ENCODE measurements around the gene SEPTIN8.
"Not testable (repeated sequence)": the region's sequence is repeated elsewhere in the genome, so short reads cannot be mapped to it uniquely, and the experiment has no call there.

Gene SEPTIN8

DNA sequence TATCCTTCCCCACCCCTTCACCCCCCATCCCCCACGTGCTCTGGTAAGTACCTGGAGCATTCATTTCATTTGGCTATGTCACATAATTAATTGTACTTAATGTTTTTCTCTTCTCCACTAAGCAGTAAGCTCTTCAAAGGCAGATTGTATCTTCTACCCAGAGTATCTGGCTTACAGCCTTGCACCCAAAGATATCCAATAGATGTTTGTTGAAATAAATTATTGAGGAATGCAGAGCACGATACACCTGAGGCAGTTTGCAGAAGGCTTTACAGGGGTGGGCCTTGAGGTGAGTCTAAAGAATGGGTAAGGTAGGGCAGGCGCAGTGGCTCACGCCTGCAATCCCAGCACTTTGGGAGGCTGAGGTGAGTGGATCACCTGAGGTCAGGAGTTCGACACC, 33.6 kb upstream of the SEPTIN8 start:
- Histone ChIP-seq H3K27ac (ENCODE audit: low read depth, low read length) (no peak overlapping the region), H3K9ac (ENCODE audit: low read depth, low read length) (no peak overlapping the region), H3K27me3 (ENCODE audit: insufficient read depth, low read length) (peaks cover 60% of the 10 kb centered on the region), H3K9me3 (ENCODE audit: insufficient read depth, low read depth, low read length) (no peaks in the 10 kb centered on the region), H3K4me3 (ENCODE audit: low read length) (no peak overlapping the region), H3K36me3 (ENCODE audit: insufficient read depth, low read length) (no peaks in the 10 kb centered on the region), H3K4me1 (ENCODE audit: insufficient read depth, low read length) (peaks cover 15% of the 10 kb centered on the region)
- WGBS: 83% methylated on average over 5 of the region's 5 CpGs

GRCh38 chr5:132808866-132809265, 31.8 kb upstream of the SEPTIN8 start:
- H3K27me3 ChIP-seq (ENCODE audit: insufficient read depth, low read length): peaks cover 42% of the 10 kb centered on the region
- no peak overlapping the region for H3K27ac ChIP-seq (ENCODE audit: low read depth, low read length)
- no peak overlapping the region for H3K9ac ChIP-seq (ENCODE audit: low read depth, low read length)
- peaks cover 15% of the 10 kb centered on the region for H3K4me1 ChIP-seq (ENCODE audit: insufficient read depth, low read length)
- no peaks in the 10 kb centered on the region for H3K36me3 ChIP-seq (ENCODE audit: insufficient read depth, low read length)
- WGBS: 63% methylated on average over 3 of the region's 3 CpGs
- H3K9me3 ChIP-seq (ENCODE audit: insufficient read depth, low read depth, low read length): no peaks in the 10 kb centered on the region
- H3K4me3 ChIP-seq (ENCODE audit: low read length): no peak overlapping the region

- Histone ChIP-seq H3K9me3 (ENCODE audit: insufficient read depth, low read depth, low read length) (no peaks in the 10 kb centered on the region), H3K27me3 (ENCODE audit: insufficient read depth, low read length) (peaks cover 38% of the 10 kb centered on the region), H3K36me3 (ENCODE audit: insufficient read depth, low read length) (no peaks in the 10 kb centered on the region), H3K27ac (ENCODE audit: low read depth, low read length) (no peak overlapping the region), H3K4me3 (ENCODE audit: low read length) (no peak overlapping the region), H3K9ac (ENCODE audit: low read depth, low read length) (no peak overlapping the region), H3K4me1 (ENCODE audit: insufficient read depth, low read length) (peaks cover 15% of the 10 kb centered on the region)
- 76% methylated on average over 2 of the region's 2 CpGs for WGBS
Observed at GRCh38 chr5:132808448-132808847, 31.4 kb upstream of the SEPTIN8 start.

GRCh38 chr5:132807163-132807838, 30.3 kb upstream of the SEPTIN8 start:
- H3K9ac ChIP-seq (ENCODE audit: low read depth, low read length): no peak overlapping the region
- H3K27ac ChIP-seq (ENCODE audit: low read depth, low read length): no peak overlapping the region
- H3K4me3 ChIP-seq (ENCODE audit: low read length): no peak overlapping the region
- H3K4me1 ChIP-seq (ENCODE audit: insufficient read depth, low read length): peaks cover 9% of the 10 kb centered on the region
- no peaks in the 10 kb centered on the region for H3K9me3 ChIP-seq (ENCODE audit: insufficient read depth, low read depth, low read length)
- 50% methylated on average over 12 of the region's 12 CpGs for WGBS
- peaks cover 27% of the 10 kb centered on the region for H3K27me3 ChIP-seq (ENCODE audit: insufficient read depth, low read length)
- H3K36me3 ChIP-seq (ENCODE audit: insufficient read depth, low read length): no peaks in the 10 kb centered on the region

- H3K27me3 ChIP-seq (ENCODE audit: insufficient read depth, low read length): peaks cover 22% of the 10 kb centered on the region
- H3K4me3 ChIP-seq (ENCODE audit: low read length); H3K9ac ChIP-seq (ENCODE audit: low read depth, low read length); H3K4me1 ChIP-seq (ENCODE audit: insufficient read depth, low read length); H3K36me3 ChIP-seq (ENCODE audit: insufficient read depth, low read length); H3K27ac ChIP-seq (ENCODE audit: low read depth, low read length); H3K9me3 ChIP-seq (ENCODE audit: insufficient read depth, low read depth, low read length): not testable (repeated sequence)
- WGBS: 92% methylated on average over 10 of the region's 12 CpGs
Observed at GRCh38 chr5:132806804-132807162, 29.7 kb upstream of the SEPTIN8 start.

DNA sequence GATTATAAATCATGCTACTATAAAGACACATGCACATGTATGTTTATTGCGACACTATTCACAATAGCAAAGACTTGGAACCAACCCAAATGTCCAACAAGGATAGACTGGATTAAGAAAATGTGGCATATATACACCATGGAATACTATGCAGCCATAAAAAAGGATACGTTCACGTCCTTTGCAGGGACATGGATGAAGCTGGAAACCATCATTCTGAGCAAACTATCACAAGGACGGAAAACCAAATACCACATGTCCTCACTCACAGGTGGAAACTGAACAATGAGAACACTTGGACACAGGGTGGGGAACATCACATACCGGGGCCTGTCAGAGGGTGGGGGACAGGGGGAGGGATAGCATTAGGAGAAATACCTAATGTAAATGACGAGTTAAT, 28.8 kb upstream of the SEPTIN8 start:
- H3K4me1 ChIP-seq (ENCODE audit: insufficient read depth, low read length); H3K36me3 ChIP-seq (ENCODE audit: insufficient read depth, low read length); H3K9me3 ChIP-seq (ENCODE audit: insufficient read depth, low read depth, low read length); H3K9ac ChIP-seq (ENCODE audit: low read depth, low read length); H3K27ac ChIP-seq (ENCODE audit: low read depth, low read length); H3K4me3 ChIP-seq (ENCODE audit: low read length): not testable (repeated sequence)
- WGBS: 91% methylated on average over 4 of the region's 6 CpGs
- H3K27me3 ChIP-seq (ENCODE audit: insufficient read depth, low read length): peaks cover 13% of the 10 kb centered on the region

GRCh38 chr5:132804219-132804618, 27.2 kb upstream of the SEPTIN8 start:
- not testable (repeated sequence) for H3K27me3 ChIP-seq (ENCODE audit: insufficient read depth, low read length); H3K9me3 ChIP-seq (ENCODE audit: insufficient read depth, low read depth, low read length); H3K4me3 ChIP-seq (ENCODE audit: low read length); H3K27ac ChIP-seq (ENCODE audit: low read depth, low read length); H3K4me1 ChIP-seq (ENCODE audit: insufficient read depth, low read length); H3K9ac ChIP-seq (ENCODE audit: low read depth, low read length); H3K36me3 ChIP-seq (ENCODE audit: insufficient read depth, low read length)
- WGBS: no CpG with 5 or more reads among the region's 1 CpG

GRCh38 chr5:132802685-132803066, 25.6 kb upstream of the SEPTIN8 start:
- WGBS: 88% methylated on average over 5 of the region's 5 CpGs
- not testable (repeated sequence) for H3K36me3 ChIP-seq (ENCODE audit: insufficient read depth, low read length); H3K4me3 ChIP-seq (ENCODE audit: low read length); H3K9me3 ChIP-seq (ENCODE audit: insufficient read depth, low read depth, low read length); H3K9ac ChIP-seq (ENCODE audit: low read depth, low read length); H3K27ac ChIP-seq (ENCODE audit: low read depth, low read length); H3K27me3 ChIP-seq (ENCODE audit: insufficient read depth, low read length); H3K4me1 ChIP-seq (ENCODE audit: insufficient read depth, low read length)

GRCh38 chr5:132802044-132802684, 25.1 kb upstream of the SEPTIN8 start:
- peaks cover 3% of the 10 kb centered on the region for H3K4me1 ChIP-seq (ENCODE audit: insufficient read depth, low read length)
- no peaks in the 10 kb centered on the region for H3K9me3 ChIP-seq (ENCODE audit: insufficient read depth, low read depth, low read length)
- no peak overlapping the region for H3K9ac ChIP-seq (ENCODE audit: low read depth, low read length)
- 92% methylated on average over 5 of the region's 5 CpGs for WGBS
- no peak overlapping the region for H3K27ac ChIP-seq (ENCODE audit: low read depth, low read length)
- H3K36me3 ChIP-seq (ENCODE audit: insufficient read depth, low read length): no peaks in the 10 kb centered on the region
- H3K27me3 ChIP-seq (ENCODE audit: insufficient read depth, low read length): no peaks in the 10 kb centered on the region; the same call in 1 of the 2 replicates
- no peak overlapping the region for H3K4me3 ChIP-seq (ENCODE audit: low read length)

- no peak overlapping the region for H3K4me3 ChIP-seq (ENCODE audit: low read length)
- no peaks in the 10 kb centered on the region; the same call in 1 of the 2 replicates for H3K27me3 ChIP-seq (ENCODE audit: insufficient read depth, low read length)
- H3K9me3 ChIP-seq (ENCODE audit: insufficient read depth, low read depth, low read length): no peaks in the 10 kb centered on the region
- H3K36me3 ChIP-seq (ENCODE audit: insufficient read depth, low read length): no peaks in the 10 kb centered on the region
- no peak overlapping the region for H3K27ac ChIP-seq (ENCODE audit: low read depth, low read length)
- H3K9ac ChIP-seq (ENCODE audit: low read depth, low read length): no peak overlapping the region
- no peaks in the 10 kb centered on the region for H3K4me1 ChIP-seq (ENCODE audit: insufficient read depth, low read length)
- WGBS: 84% methylated on average over 2 of the region's 2 CpGs
Observed at GRCh38 chr5:132800545-132800944, 23.5 kb upstream of the SEPTIN8 start.

DNA sequence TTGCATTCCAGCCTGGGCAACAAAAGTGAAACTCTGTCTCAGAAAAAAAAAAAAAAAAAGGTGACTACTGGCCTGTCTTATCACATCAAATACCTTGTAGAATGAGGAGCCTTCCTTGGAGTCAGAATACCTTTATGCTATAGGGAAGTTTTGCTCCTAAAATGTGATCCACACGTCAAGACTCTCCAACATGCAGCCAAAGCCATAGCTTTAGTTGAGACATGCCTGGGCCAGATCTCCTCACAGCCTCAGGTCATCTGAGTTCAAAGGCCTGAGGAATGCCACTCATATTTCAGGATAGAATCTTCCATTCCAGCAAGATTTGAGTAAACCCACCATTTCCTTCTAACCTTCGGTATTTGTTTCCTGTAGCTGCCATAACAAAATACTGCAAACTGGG, 22.4 kb upstream of the SEPTIN8 start:
- H3K4me1 ChIP-seq (ENCODE audit: insufficient read depth, low read length): no peaks in the 10 kb centered on the region
- no peak overlapping the region for H3K9ac ChIP-seq (ENCODE audit: low read depth, low read length)
- H3K9me3 ChIP-seq (ENCODE audit: insufficient read depth, low read depth, low read length): no peaks in the 10 kb centered on the region
- 89% methylated on average over 2 of the region's 2 CpGs for WGBS
- no peaks in the 10 kb centered on the region for H3K36me3 ChIP-seq (ENCODE audit: insufficient read depth, low read length)
- no peak overlapping the region for H3K27ac ChIP-seq (ENCODE audit: low read depth, low read length)
- no peaks in the 10 kb centered on the region; the same call in 1 of the 2 replicates for H3K27me3 ChIP-seq (ENCODE audit: insufficient read depth, low read length)
- no peak overlapping the region for H3K4me3 ChIP-seq (ENCODE audit: low read length)

DNA sequence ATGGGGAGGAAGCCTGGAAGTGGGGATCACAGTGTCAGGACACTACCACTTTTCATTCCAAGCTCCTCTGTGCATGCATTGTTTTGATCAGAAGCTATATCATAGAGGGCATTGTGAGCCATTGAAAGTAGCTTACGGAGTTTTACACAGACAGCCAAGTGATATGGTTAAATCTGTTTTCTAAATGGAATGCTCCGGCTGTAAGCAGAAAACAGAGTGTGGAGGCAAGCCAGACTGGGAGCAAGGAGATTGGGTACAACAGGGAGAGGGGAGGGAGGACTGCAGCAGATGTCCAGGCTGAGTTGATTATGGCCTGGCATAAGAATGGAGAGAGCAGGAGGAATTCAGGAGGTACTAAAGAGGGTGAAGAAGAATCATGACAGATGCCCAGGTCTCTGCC, 20.6 kb upstream of the SEPTIN8 start:
- 95% methylated on average over 2 of the region's 2 CpGs for WGBS
- no peaks in the 10 kb centered on the region; the same call in 1 of the 2 replicates for H3K27me3 ChIP-seq (ENCODE audit: insufficient read depth, low read length)
- no peak overlapping the region for H3K27ac ChIP-seq (ENCODE audit: low read depth, low read length)
- no peaks in the 10 kb centered on the region for H3K9me3 ChIP-seq (ENCODE audit: insufficient read depth, low read depth, low read length)
- H3K9ac ChIP-seq (ENCODE audit: low read depth, low read length): no peak overlapping the region
- H3K4me3 ChIP-seq (ENCODE audit: low read length): no peak overlapping the region
- H3K36me3 ChIP-seq (ENCODE audit: insufficient read depth, low read length): no peaks in the 10 kb centered on the region
- no peaks in the 10 kb centered on the region for H3K4me1 ChIP-seq (ENCODE audit: insufficient read depth, low read length)
